B cell (primary cell): ENCODE results near the gene UBE2O. TPM values are rescaled to one million over a fixed set of nuclear protein-coding genes. Genes with fewer than 3 reads are reported as not detected.

Source experiments
- ATAC-seq: fragments of 200-7000 bp; cut with Tn5 transposase; one replicate; pipeline ENCODE4 v1.10.0; 2021; ENCODE audit warnings: low read depth, mild to moderate bottlenecking, moderate number of reproducible peaks, moderate library complexity
- CTCF ChIA-PET: fragments of 350-600 bp; sonication (Branson Sonifier 250); formaldehyde crosslinking; loops from one replicate; lab custom pipeline; 2021; ENCODE audit warnings: antibody characterized with exemption, inconsistent platforms; lab: Charles Lee
- POLR2A ChIA-PET: fragments of 350-600 bp; sonication (Branson Sonifier 250); formaldehyde crosslinking; loops from one replicate; lab custom pipeline; 2021; ENCODE audit warnings: antibody characterized with exemption; lab: Charles Lee
- DNase-seq: peaks from one replicate; pipeline ENCODE4 v3.0.0; 2013
- H2AFZ ChIP-seq: 2 replicates; pipeline ENCODE4 v1.6.1; 2012; ENCODE audit warnings: mild to moderate bottlenecking, low read depth, low read length; ENCODE audit not compliant: insufficient read depth, poor library complexity, severe bottlenecking
- H3K27ac ChIP-seq, 2 donors: 1 replicate in 1 of 2; 2 replicates in 1 of 2; pipeline ENCODE4 v1.5.1; 2012 to 2013; ENCODE audit warnings: low read length in 2 of 2, mild to moderate bottlenecking in 2 of 2, moderate library complexity in 1 of 2
- H3K27me3 ChIP-seq, 4 experiments: fragments of 200-600 bp in 1 of 4; sonication (generic) in 1 of 4; replicated peaks in 1 of 4; 1 replicate in 2 of 4; 2 replicates in 2 of 4; pipeline versions ENCODE4 v1.6.1 to v1.7.0; 2013 to 2016; ENCODE audit warnings: low read length in 3 of 4, mild to moderate bottlenecking in 2 of 4, mixed read lengths in 1 of 4, moderate library complexity in 1 of 4; ENCODE audit not compliant: insufficient read depth in 4 of 4, control insufficient read depth in 3 of 4; ENCODE audit errors: control extremely low read depth in 1 of 4
- H3K36me3 ChIP-seq, 2 experiments: replicated peaks in 1 of 2; 1 replicate in 1 of 2; 2 replicates in 1 of 2; pipeline versions ENCODE4 v1.6.1 to v1.7.1; 2013; ENCODE audit warnings: low read length in 1 of 2; ENCODE audit not compliant: insufficient read depth in 2 of 2, control insufficient read depth in 1 of 2; ENCODE audit errors: control extremely low read depth in 1 of 2, extremely low read depth in 1 of 2
- H3K4me1 ChIP-seq, 2 donors: fragments of 200-600 bp in 1 of 2; sonication (generic) in 1 of 2; 1 replicate in 1 of 2; 2 replicates in 1 of 2; pipeline versions ENCODE4 v1.5.1 to v1.6.1; 2013 to 2017; ENCODE audit warnings: low read length in 2 of 2; ENCODE audit not compliant: control insufficient read depth in 2 of 2, insufficient read depth in 2 of 2
- H3K4me2 ChIP-seq: replicated peaks from 2 replicates; pipeline ENCODE3; 2012; ENCODE audit warnings: mild to moderate bottlenecking, low read depth, low read length; ENCODE audit not compliant: poor library complexity, severe bottlenecking
- H3K4me3 ChIP-seq, 5 experiments: fragments of 200-600 bp in 1 of 5; sonication (generic) in 1 of 5; 1 replicate in 3 of 5; 2 replicates in 2 of 5; pipeline versions ENCODE4 v1.5.1 to v1.7.0; 2011 to 2016; ENCODE audit warnings: low read length in 4 of 5, mild to moderate bottlenecking in 4 of 5, low read depth in 2 of 5, control low read depth in 1 of 5, moderate library complexity in 1 of 5; ENCODE audit not compliant: insufficient read depth in 1 of 5; ENCODE audit errors: control extremely low read depth in 1 of 5, extremely low read depth in 1 of 5
- H3K79me2 ChIP-seq: fragments of 200-600 bp; sonication (generic); one replicate; pipeline ENCODE4 v1.6.0; 2016; ENCODE audit warnings: low read length; ENCODE audit not compliant: control insufficient read depth, insufficient read depth
- H3K9ac ChIP-seq: fragments of 200-600 bp; sonication (generic); 2 replicates; pipeline ENCODE4 v1.6.1; 2017; ENCODE audit warnings: mild to moderate bottlenecking, low read length, moderate library complexity
- H3K9me3 ChIP-seq, 3 donors: one replicate each; pipeline versions ENCODE4 v1.6.1 to v1.7.1; 2013; ENCODE audit warnings: low read length in 2 of 3; ENCODE audit not compliant: control insufficient read depth in 2 of 3, insufficient read depth in 1 of 3; ENCODE audit errors: control extremely low read depth in 1 of 3
- H4K20me1 ChIP-seq: 2 replicates; pipeline ENCODE4 v1.6.0; 2012; ENCODE audit warnings: mild to moderate bottlenecking, low read length; ENCODE audit not compliant: insufficient read depth, control insufficient read depth, poor library complexity, severe bottlenecking
- H3K27ac Mint-ChIP-seq: one replicate; pipeline ENCODE4 v1.8.0; 2021; ENCODE audit warnings: mixed read lengths
- H3K27me3 Mint-ChIP-seq: one replicate; pipeline ENCODE4 v1.8.0; 2021; ENCODE audit warnings: mixed read lengths
- H3K4me1 Mint-ChIP-seq: one replicate; pipeline ENCODE4 v1.8.0; 2021; ENCODE audit warnings: mixed read lengths
- H3K4me3 Mint-ChIP-seq: one replicate; pipeline ENCODE4 v1.8.0; 2021; ENCODE audit warnings: mixed read lengths
- H3K9me3 Mint-ChIP-seq: one replicate; pipeline ENCODE4 v1.8.0; 2022; ENCODE audit warnings: mixed read lengths; ENCODE audit not compliant: insufficient read depth
- CTCF ChIP-seq: fragments of 200-600 bp; IDR thresholded peaks from one replicate; pipeline ENCODE4 v1.8.0; 2022; ENCODE audit warnings: antibody characterized with exemption, mild to moderate bottlenecking
- EZH2 ChIP-seq: IDR thresholded peaks from 2 replicates; pipeline ENCODE4 v1.6.1; 2012; ENCODE audit warnings: borderline replicate concordance, low read depth, mild to moderate bottlenecking, moderate library complexity, low read length; ENCODE audit not compliant: insufficient read depth, poor library complexity, severe bottlenecking
- WGBS: methylation state at CpG from one replicate; pipeline ENCODE4 v1.1.5; 2013; ENCODE audit warnings: missing lambda C conversion rate; ENCODE audit not compliant: insufficient coverage; 5-methylcytosine and 5-hydroxymethylcytosine counted together
- intact Hi-C: fragments of 100-400 bp; cut with micrococcal nuclease; formaldehyde crosslinking; loops from one replicate; pipeline ENCODE4 v1.10.0; 2022
- polyA plus RNA-seq: library from polyadenylated mRNA; depleted of rRNA; stranded (reverse); fragments of >200 nt; gene quantifications from 2 replicates; pipeline ENCODE4 v1.2.3, GENCODE V29; 2012
- total RNA-seq, 2 donors: library from RNA; stranded (reverse); fragments of 120-200 nt in 1 of 2; gene quantifications; 1 replicate in 1 of 2; 2 replicates in 1 of 2; pipeline versions ENCODE4 v1.2.3 to v1.2.4, GENCODE V29; 2013 to 2022

UBE2O gene
- total and polyA plus RNA-seq, 2 donors (not counting 1 experiment from before 2014, with no cell fraction given), result 41.3 to 54.0 TPM

GRCh38 chr17:76391200-76391715 lies 61.7 kb downstream of the UBE2O start:
- Histone ChIP-seq H3K9me3 (no peaks in the 10 kb centered on the region), H3K36me3 (peaks cover 0 to 46% of the 10 kb centered on the region in 2 experiments), H3K27ac (no peak overlapping the region), H3K9ac (no peak overlapping the region), H3K27me3 (no peaks in the 10 kb centered on the region), H4K20me1 (no peaks in the 10 kb centered on the region), H3K79me2 (peaks cover 2% of the 10 kb centered on the region), H3K4me3 (no peak overlapping the region), H3K4me2 (no peak overlapping the region), H3K4me1 (peaks cover 0 to under 1% of the 10 kb centered on the region in 2 donors), H2AFZ (no peak overlapping the region)
- ATAC-seq (no peak), DNase-seq (no peak)
- CTCF ChIA-PET, result no interaction called here
- H3K4me3 Mint-ChIP-seq, result no peak overlapping the region
- H3K27me3 Mint-ChIP-seq, result no peaks in the 10 kb centered on the region
- H3K27ac Mint-ChIP-seq, result no peak overlapping the region
- POLR2A ChIA-PET, result no interaction called here
- TF ChIP-seq CTCF (no peak), EZH2 (no peak)
- WGBS, result over 99% methylated on average over 18 of the region's 21 CpGs
- H3K4me1 Mint-ChIP-seq, result peaks cover 4% of the 10 kb centered on the region
- intact Hi-C loops, result no loop called here
- no peaks in the 10 kb centered on the region for H3K9me3 Mint-ChIP-seq

- Histone ChIP-seq H3K9ac (no peak overlapping the region), H3K4me3 (no peak overlapping the region), H2AFZ (no peak overlapping the region), H3K4me1 (peaks cover 12 to 13% of the 10 kb centered on the region in 2 donors), H3K36me3 (peaks cover 0 to 36% of the 10 kb centered on the region in 2 experiments), H3K4me2 (no peak overlapping the region), H3K79me2 (no peaks in the 10 kb centered on the region), H3K9me3 (no peaks in the 10 kb centered on the region), H3K27me3 (peaks cover 0 to 7% (median 3%) of the 10 kb centered on the region in 4 experiments), H4K20me1 (peaks cover 11% of the 10 kb centered on the region), H3K27ac (no peak overlapping the region)
- no peaks in the 10 kb centered on the region for H3K27me3 Mint-ChIP-seq
- intact Hi-C loops, result no loop called here
- H3K9me3 Mint-ChIP-seq, result no peaks in the 10 kb centered on the region
- CTCF ChIA-PET, result interaction anchor here (1.3 to 1.6 kb wide), 2 partner anchors 69 to 110 kb away, joined by 4 read pairs; no protein-coding TSS in a partner anchor
- POLR2A ChIA-PET, result no interaction called here
- ATAC-seq (no peak), DNase-seq (no peak)
- no peak overlapping the region for H3K4me3 Mint-ChIP-seq
- H3K4me1 Mint-ChIP-seq, result peaks cover 9% of the 10 kb centered on the region
- TF ChIP-seq CTCF, result no peak
- no peak for TF ChIP-seq EZH2
- no peak overlapping the region for H3K27ac Mint-ChIP-seq
- WGBS, result 95% methylated on average over 11 of the region's 11 CpGs
These were observed 62.9 kb downstream of the UBE2O start for GRCh38 chr17:76390003-76390421.
